CD4-positive, CD25-positive, alpha-beta regulatory T cell (primary cell): ENCODE measurements around the gene SNAP29. TPM values are rescaled to one million over a fixed set of nuclear protein-coding genes. Genes with fewer than 3 reads are reported as not detected.
"Not testable (repeated sequence)": the region's sequence is repeated elsewhere in the genome, so short reads cannot be mapped to it uniquely, and the experiment has no call there.

Experiments used
- ATAC-seq, 2 donors: fragments of 150-1000 bp; cut with Tn5 transposase; one replicate each; pipeline ENCODE4 v1.10.0; 2021; ENCODE audit warnings: low read depth in 2 of 2, moderate number of reproducible peaks in 2 of 2, moderate library complexity in 1 of 2
- DNase-seq, 3 donors: peaks; one replicate each; pipeline versions ENCODE4 v3.0.0 to v3.0.0-alpha.2; 2012 to 2022; ENCODE audit warnings: mixed read lengths in 1 of 3
- H3K27ac ChIP-seq: one replicate; pipeline ENCODE4 v1.7.0; 2013; ENCODE audit warnings: mild to moderate bottlenecking, low read length; ENCODE audit not compliant: insufficient read depth, poor library complexity, severe bottlenecking
- H3K27me3 ChIP-seq: one replicate; pipeline ENCODE4 v1.7.0; 2013; ENCODE audit warnings: low read length; ENCODE audit not compliant: control insufficient read depth, insufficient read depth
- H3K36me3 ChIP-seq: one replicate; pipeline ENCODE4 v1.7.0; 2013; ENCODE audit warnings: mild to moderate bottlenecking, low read length, moderate library complexity; ENCODE audit not compliant: control insufficient read depth, insufficient read depth
- H3K4me1 ChIP-seq: 2 replicates; pipeline ENCODE4 v1.7.0; 2013; ENCODE audit warnings: mild to moderate bottlenecking, low read length; ENCODE audit not compliant: insufficient read depth, control insufficient read depth, poor library complexity, severe bottlenecking
- H3K4me3 ChIP-seq: one replicate; pipeline ENCODE4 v1.7.0; 2013; ENCODE audit warnings: low read depth, mild to moderate bottlenecking, low read length, moderate library complexity
- H3K9me3 ChIP-seq, 2 experiments: 1 replicate in 1 of 2; 2 replicates in 1 of 2; pipeline ENCODE4 v1.7.0; 2013; ENCODE audit warnings: low read length in 2 of 2, mild to moderate bottlenecking in 1 of 2, moderate library complexity in 1 of 2; ENCODE audit not compliant: control insufficient read depth in 2 of 2
- H3K27ac Mint-ChIP-seq, 3 donors: one replicate each; pipeline ENCODE4 v1.8.0; 2020 to 2022; ENCODE audit warnings: mild to moderate bottlenecking in 3 of 3, mixed read lengths in 3 of 3, moderate library complexity in 2 of 3
- H3K27me3 Mint-ChIP-seq: one replicate; pipeline ENCODE4 v1.8.0; 2022; ENCODE audit warnings: mild to moderate bottlenecking, mixed read lengths
- H3K36me3 Mint-ChIP-seq: one replicate; pipeline ENCODE4 v1.8.0; 2020; ENCODE audit warnings: mixed read lengths
- H3K4me1 Mint-ChIP-seq, 4 donors: one replicate each; pipeline ENCODE4 v1.8.0; 2020 to 2022; ENCODE audit warnings: mixed read lengths in 4 of 4, mild to moderate bottlenecking in 1 of 4
- H3K4me3 Mint-ChIP-seq, 4 donors: one replicate each; pipeline ENCODE4 v1.8.0; 2020 to 2022; ENCODE audit warnings: mild to moderate bottlenecking in 4 of 4, mixed read lengths in 4 of 4, moderate library complexity in 3 of 4
- H3K9me3 Mint-ChIP-seq, 7 donors: one replicate each; pipeline ENCODE4 v1.8.0; 2020 to 2022; ENCODE audit warnings: mixed read lengths in 7 of 7, mild to moderate bottlenecking in 3 of 7, moderate library complexity in 2 of 7
- polyA plus RNA-seq, 4 donors: library from polyadenylated mRNA; unstranded; fragments of 300-500 nt; fragmentation: Illumina TruSeq; gene quantifications; one replicate each; pipeline ENCODE4 v1.2.3, GENCODE V29; 2021
- total RNA-seq: library from RNA; stranded (reverse); gene quantifications from one replicate; pipeline ENCODE4 v1.2.3, GENCODE V29; 2022

Gene SNAP29
- total and polyA plus RNA-seq, 5 donors from 2014 or later: 20.1 to 34.0 (median 23.1) TPM

DNA sequence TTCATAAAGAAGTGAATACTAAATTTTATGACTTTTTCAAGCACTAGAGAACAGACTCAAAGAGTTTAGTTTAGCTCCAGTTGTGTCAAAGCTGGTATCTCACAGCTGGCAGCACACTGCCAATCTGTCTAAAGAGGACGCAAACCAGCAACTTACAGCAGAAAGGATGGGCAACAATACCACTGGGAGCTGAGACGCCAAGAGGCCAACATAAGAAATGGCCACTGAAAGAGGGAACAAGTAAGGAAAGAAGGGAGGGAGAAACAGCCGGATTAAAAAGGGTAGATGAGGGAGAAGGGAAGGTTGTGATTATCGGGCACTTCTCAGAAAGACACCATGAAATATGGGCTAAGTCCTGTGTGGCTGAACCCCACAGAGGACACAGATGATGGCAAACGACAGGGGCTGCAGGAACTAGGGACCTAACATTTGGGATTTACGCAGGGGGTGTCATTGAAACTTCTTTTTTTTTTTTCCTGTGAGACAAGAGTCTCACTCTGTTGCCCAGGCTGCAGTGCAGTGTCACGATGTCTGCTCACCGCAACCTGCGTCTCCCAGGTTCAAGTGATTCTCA lies 43.2 kb upstream of the SNAP29 start:
- H3K4me3 ChIP-seq: no peak overlapping the region
- H3K4me1 ChIP-seq: no peaks in the 10 kb centered on the region
- H3K9me3 ChIP-seq: no peaks in the 10 kb centered on the region
- ATAC-seq: no peak
- no peak overlapping the region for H3K27ac ChIP-seq
- peaks cover 77% of the 10 kb centered on the region for H3K36me3 ChIP-seq
- Mint-ChIP-seq H3K36me3 (peaks cover 54% of the 10 kb centered on the region), H3K4me1 (peaks cover 0 to 6% (median under 1%) of the 10 kb centered on the region in 4 donors), H3K9me3 (no peaks in the 10 kb centered on the region), H3K27me3 (no peaks in the 10 kb centered on the region), H3K4me3 (no peak overlapping the region), H3K27ac (peak overlapping the region in 1 of 3 donors; percentile 12)
- no peaks in the 10 kb centered on the region for H3K27me3 ChIP-seq
- no peak for DNase-seq

DNA sequence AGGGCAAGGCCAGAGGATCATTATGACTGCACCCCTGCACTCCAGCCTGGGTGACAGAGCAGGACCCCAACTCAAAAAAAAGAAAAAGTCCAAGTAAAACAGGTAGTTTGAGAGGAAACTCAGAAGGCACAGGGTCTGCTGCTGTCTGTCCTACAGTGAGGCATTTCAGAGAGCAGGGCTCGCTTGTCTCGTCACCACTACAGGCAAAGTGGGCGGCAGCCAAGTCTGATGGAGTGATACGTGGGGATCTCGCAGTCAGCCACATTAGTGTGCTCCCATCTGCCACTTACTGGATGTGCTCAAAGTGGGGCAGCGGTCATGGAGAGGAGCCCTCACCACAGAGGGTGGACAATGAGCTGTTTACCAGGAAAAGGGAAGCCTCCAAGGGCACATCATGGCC lies 42.2 kb upstream of the SNAP29 start:
- Histone ChIP-seq H3K4me1 (no peaks in the 10 kb centered on the region), H3K36me3 (peaks cover 75% of the 10 kb centered on the region), H3K27me3 (no peaks in the 10 kb centered on the region), H3K9me3 (no peaks in the 10 kb centered on the region), H3K27ac (no peak overlapping the region), H3K4me3 (no peak overlapping the region)
- peaks cover 0 to 6% (median under 1%) of the 10 kb centered on the region in 4 donors for H3K4me1 Mint-ChIP-seq
- no peaks in the 10 kb centered on the region for H3K27me3 Mint-ChIP-seq
- DNase-seq: no peak
- H3K9me3 Mint-ChIP-seq: no peaks in the 10 kb centered on the region
- H3K27ac Mint-ChIP-seq: peak overlapping the region in 1 of 3 donors; percentile 12
- no peak overlapping the region for H3K4me3 Mint-ChIP-seq
- peaks cover 44% of the 10 kb centered on the region for H3K36me3 Mint-ChIP-seq
- ATAC-seq: no peak

DNA sequence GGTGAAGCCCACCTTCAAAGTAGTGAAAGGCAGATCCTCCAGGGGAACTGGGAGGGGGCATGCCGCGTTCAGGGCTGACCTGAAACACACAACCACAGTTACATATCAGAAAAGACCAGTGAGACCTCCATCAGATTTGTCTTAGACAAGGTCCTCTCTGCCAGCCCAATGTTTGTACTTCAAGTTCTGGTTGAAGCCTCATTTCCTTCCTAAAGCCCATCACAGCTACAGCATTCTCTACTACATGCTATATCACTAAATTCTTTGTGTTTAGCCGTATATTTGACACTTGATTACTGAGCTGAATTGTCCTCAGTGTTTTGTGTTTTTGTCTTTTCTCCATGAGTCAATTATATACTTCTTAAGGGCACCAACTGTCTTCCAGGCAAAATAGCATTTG lies 40.3 kb upstream of the SNAP29 start:
- peak overlapping the region in 1 of 3 donors; percentile 4 for H3K27ac Mint-ChIP-seq
- H3K27ac ChIP-seq: no peak overlapping the region
- no peak overlapping the region for H3K4me3 Mint-ChIP-seq
- H3K27me3 ChIP-seq: no peaks in the 10 kb centered on the region
- H3K4me1 ChIP-seq: no peaks in the 10 kb centered on the region
- no peaks in the 10 kb centered on the region for H3K9me3 Mint-ChIP-seq
- peaks cover 35% of the 10 kb centered on the region for H3K36me3 Mint-ChIP-seq
- no peak overlapping the region for H3K4me3 ChIP-seq
- no peaks in the 10 kb centered on the region for H3K27me3 Mint-ChIP-seq
- no peak for DNase-seq
- ATAC-seq: no peak
- no peaks in the 10 kb centered on the region for H3K9me3 ChIP-seq
- peaks cover 71% of the 10 kb centered on the region for H3K36me3 ChIP-seq
- H3K4me1 Mint-ChIP-seq: peaks cover 0 to 6% (median 0%) of the 10 kb centered on the region in 4 donors

DNA sequence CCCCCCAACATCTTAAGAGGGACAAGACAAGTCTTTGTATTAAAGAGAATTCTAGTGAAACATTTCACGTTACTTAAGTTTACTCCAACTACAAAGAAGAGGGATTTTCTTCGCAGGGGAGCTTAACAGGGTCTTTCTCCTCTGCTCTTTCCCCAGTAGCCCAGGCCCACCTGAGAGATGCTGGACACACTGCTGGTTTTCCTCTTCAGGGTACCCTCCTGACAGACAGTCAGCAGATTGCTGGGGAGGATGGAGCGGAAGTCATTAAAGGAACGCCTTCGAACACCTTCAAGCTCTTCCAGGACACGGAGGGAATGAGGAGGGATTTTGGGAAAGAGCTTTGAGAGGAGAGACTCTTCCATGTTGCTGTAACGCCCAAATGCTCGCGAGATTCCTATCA lies 39.3 kb upstream of the SNAP29 start:
- no peaks in the 10 kb centered on the region for H3K9me3 Mint-ChIP-seq
- H3K4me1 ChIP-seq: no peaks in the 10 kb centered on the region
- H3K27ac ChIP-seq: no peak overlapping the region
- H3K4me3 Mint-ChIP-seq: no peak overlapping the region
- H3K4me3 ChIP-seq: no peak overlapping the region
- no peak overlapping the region for H3K27ac Mint-ChIP-seq
- H3K4me1 Mint-ChIP-seq: peaks cover 0 to 6% (median 0%) of the 10 kb centered on the region in 4 donors
- H3K27me3 Mint-ChIP-seq: no peaks in the 10 kb centered on the region
- H3K36me3 Mint-ChIP-seq: peaks cover 34% of the 10 kb centered on the region
- H3K27me3 ChIP-seq: no peaks in the 10 kb centered on the region
- H3K36me3 ChIP-seq: peaks cover 73% of the 10 kb centered on the region
- ATAC-seq (no peak), DNase-seq (no peak)
- H3K9me3 ChIP-seq: no peaks in the 10 kb centered on the region

DNA sequence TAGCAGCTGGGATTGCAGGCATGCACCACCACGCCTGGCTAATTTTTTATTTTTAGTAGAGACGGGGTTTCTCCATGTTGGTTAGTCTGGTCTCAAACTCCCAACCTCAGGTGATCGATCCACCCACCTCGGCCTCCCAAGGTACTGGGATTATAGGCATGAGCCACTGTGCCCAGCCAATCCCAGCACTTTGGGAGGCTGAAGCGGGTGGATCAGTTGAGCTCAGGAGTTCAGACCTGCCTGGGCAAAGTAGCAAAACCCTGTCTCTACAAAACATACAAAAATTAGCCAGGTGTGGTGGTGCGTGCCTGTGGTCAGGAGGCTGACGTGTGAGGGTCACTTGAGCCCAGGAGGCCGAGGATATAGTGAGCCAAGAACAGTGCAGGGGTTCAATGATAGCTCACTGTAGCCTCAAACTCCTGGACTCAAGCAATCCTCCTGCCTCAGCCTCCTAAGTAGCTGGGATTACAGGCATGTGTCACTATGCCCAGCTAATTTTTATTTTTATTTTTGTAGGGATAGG lies 37.0 kb upstream of the SNAP29 start:
- ATAC-seq, H3K27ac Mint-ChIP-seq: not testable (repeated sequence)

DNA sequence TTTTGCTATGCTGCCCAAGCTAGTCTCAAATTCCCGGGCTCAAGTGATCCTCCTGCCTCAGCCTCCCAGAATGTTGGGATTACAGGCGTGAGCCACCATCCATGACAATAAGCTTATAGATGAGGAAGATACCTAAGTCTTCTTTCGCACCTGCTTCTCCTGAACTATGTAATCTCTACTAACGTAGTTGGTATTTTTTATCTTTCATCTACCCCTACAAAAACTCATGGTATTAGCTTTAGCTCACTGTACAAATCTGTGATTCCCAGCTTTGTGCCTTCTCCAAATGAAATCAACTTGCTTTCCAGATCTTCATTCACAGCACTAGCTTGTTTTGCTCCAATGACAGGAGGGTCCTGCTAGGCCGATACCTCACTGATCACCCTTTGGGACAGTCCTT lies 36.6 kb upstream of the SNAP29 start:
- Mint-ChIP-seq H3K9me3 (no peaks in the 10 kb centered on the region), H3K4me3 (no peak overlapping the region), H3K36me3 (peaks cover 29% of the 10 kb centered on the region), H3K27me3 (no peaks in the 10 kb centered on the region), H3K4me1 (peaks cover 0 to 6% (median 0%) of the 10 kb centered on the region in 4 donors), H3K27ac (no peak overlapping the region)
- Histone ChIP-seq H3K9me3 (no peaks in the 10 kb centered on the region), H3K27me3 (no peaks in the 10 kb centered on the region), H3K4me3 (no peak overlapping the region), H3K36me3 (peaks cover 58% of the 10 kb centered on the region), H3K27ac (no peak overlapping the region), H3K4me1 (no peaks in the 10 kb centered on the region)
- no peak for DNase-seq
- no peak for ATAC-seq

More for the DNA sequence above, 37.0 kb upstream of the SNAP29 start:
- peaks cover 30% of the 10 kb centered on the region for H3K36me3 Mint-ChIP-seq
- H3K27me3 ChIP-seq, H3K9me3 ChIP-seq, H3K9me3 Mint-ChIP-seq, H3K27ac ChIP-seq, H3K27me3 Mint-ChIP-seq, DNase-seq, H3K4me3 Mint-ChIP-seq, H3K4me1 ChIP-seq, H3K4me3 ChIP-seq, H3K4me1 Mint-ChIP-seq: not testable (repeated sequence)
- peaks cover 62% of the 10 kb centered on the region for H3K36me3 ChIP-seq

DNA sequence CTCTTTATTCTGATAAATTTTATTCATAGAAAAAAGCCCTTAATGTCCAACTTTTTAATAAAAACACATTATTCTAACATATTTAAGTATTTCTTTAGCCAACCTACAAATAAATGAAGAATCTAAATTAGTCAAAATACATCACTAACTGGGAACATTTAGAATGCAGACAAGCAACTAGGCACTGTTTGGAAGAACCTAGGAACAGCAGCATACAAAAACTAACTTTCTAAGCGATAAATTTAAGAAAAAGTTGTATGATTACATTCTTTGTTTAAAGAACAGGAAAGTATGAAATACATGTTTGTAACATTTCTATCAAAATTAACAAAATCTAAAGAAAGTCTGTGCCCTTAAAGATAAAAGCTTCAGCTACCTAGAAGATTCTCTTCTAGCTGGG lies 35.5 kb upstream of the SNAP29 start:
- peaks cover 0 to 6% (median 0%) of the 10 kb centered on the region in 4 donors for H3K4me1 Mint-ChIP-seq
- Histone ChIP-seq H3K4me3 (no peak overlapping the region), H3K9me3 (no peaks in the 10 kb centered on the region), H3K27ac (no peak overlapping the region), H3K36me3 (peaks cover 48% of the 10 kb centered on the region), H3K4me1 (no peaks in the 10 kb centered on the region), H3K27me3 (no peaks in the 10 kb centered on the region)
- H3K27me3 Mint-ChIP-seq: no peaks in the 10 kb centered on the region
- no peaks in the 10 kb centered on the region for H3K9me3 Mint-ChIP-seq
- H3K4me3 Mint-ChIP-seq: peak overlapping the region in 1 of 4 donors; percentile 21
- ATAC-seq (no peak), DNase-seq (no peak)
- peaks cover 32% of the 10 kb centered on the region for H3K36me3 Mint-ChIP-seq
- peak overlapping the region in 1 of 3 donors; percentile 26 for H3K27ac Mint-ChIP-seq

DNA sequence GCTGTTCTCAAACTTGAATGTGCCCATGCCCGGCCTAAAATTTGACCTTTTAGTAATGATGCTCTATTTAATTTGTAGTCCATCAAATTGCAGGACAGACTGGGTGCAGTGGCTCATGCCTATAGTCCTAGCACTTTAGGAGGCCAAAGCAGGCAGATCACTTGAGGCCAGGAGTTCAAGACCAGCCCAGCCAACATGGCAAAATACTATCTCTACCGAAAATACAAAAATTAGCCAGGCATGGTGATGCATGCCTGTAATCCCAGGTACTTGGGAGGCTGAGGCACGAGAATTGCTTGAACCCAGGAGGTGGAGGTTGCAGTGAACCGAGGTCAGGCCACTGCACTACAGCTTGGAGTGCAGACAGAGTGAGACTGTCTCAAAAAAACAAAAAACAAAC lies 33.6 kb upstream of the SNAP29 start:
- not testable (repeated sequence) for H3K27me3 Mint-ChIP-seq, ATAC-seq

More for the DNA sequence above, 33.6 kb upstream of the SNAP29 start:
- H3K9me3 Mint-ChIP-seq, H3K9me3 ChIP-seq, H3K4me3 ChIP-seq, H3K27ac ChIP-seq, H3K27ac Mint-ChIP-seq, H3K4me3 Mint-ChIP-seq, H3K4me1 ChIP-seq, H3K27me3 ChIP-seq, DNase-seq: not testable (repeated sequence)
- peaks cover 0 to 14% (median 0%) of the 10 kb centered on the region in 4 donors for H3K4me1 Mint-ChIP-seq
- H3K36me3 ChIP-seq: peaks cover 42% of the 10 kb centered on the region
- peaks cover 34% of the 10 kb centered on the region for H3K36me3 Mint-ChIP-seq
